Cardiac fibroblast (primary cell): ENCODE results near the gene DFFB.

Source experiments
- DNase-seq, 2 donors: peaks; one replicate each; pipeline versions ENCODE4 v3.0.0 to v3.0.0-alpha.2; 2010; ENCODE audit warnings: low read depth in 2 of 2
- H3K4me3 ChIP-seq, 2 donors: replicated peaks in 1 of 2; 1 replicate in 1 of 2; 2 replicates in 1 of 2; pipeline ENCODE4 v1.5.1; 2011; ENCODE audit warnings: low read depth in 2 of 2, low read length in 2 of 2, mild to moderate bottlenecking in 2 of 2, moderate library complexity in 1 of 2
- TF ChIP-seq, protein P1 (sequence below): IDR thresholded peaks from one replicate; pipeline ENCODE4 v1.5.1; 2011; ENCODE audit warnings: low read depth, mild to moderate bottlenecking, low read length, inconsistent platforms

Gene DFFB

DNA sequence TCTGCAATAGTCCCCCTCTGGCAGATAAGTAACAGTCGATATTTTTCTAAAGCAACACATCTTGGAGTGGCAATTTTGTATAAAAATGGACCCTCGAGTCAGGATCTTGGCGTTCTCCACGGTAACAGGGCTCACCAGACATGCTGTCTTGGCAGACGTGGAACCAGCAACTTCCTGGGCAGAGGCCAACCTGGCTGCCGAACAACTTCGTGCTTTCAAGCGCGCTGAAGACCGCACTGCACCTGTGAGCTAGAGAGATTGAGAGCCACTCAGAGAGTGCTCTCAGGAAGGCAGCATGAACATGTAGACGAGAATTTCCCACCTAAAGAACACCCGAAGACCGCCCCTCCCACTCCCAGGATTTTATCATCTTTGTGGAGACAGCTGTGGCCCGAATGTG is 35.5 kb downstream of the DFFB start:
- DNase-seq, result no peak
- no peak overlapping the region for H3K4me3 ChIP-seq
- TF ChIP-seq, protein P1, sequence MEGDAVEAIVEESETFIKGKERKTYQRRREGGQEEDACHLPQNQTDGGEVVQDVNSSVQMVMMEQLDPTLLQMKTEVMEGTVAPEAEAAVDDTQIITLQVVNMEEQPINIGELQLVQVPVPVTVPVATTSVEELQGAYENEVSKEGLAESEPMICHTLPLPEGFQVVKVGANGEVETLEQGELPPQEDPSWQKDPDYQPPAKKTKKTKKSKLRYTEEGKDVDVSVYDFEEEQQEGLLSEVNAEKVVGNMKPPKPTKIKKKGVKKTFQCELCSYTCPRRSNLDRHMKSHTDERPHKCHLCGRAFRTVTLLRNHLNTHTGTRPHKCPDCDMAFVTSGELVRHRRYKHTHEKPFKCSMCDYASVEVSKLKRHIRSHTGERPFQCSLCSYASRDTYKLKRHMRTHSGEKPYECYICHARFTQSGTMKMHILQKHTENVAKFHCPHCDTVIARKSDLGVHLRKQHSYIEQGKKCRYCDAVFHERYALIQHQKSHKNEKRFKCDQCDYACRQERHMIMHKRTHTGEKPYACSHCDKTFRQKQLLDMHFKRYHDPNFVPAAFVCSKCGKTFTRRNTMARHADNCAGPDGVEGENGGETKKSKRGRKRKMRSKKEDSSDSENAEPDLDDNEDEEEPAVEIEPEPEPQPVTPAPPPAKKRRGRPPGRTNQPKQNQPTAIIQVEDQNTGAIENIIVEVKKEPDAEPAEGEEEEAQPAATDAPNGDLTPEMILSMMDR, result no peak

DNA sequence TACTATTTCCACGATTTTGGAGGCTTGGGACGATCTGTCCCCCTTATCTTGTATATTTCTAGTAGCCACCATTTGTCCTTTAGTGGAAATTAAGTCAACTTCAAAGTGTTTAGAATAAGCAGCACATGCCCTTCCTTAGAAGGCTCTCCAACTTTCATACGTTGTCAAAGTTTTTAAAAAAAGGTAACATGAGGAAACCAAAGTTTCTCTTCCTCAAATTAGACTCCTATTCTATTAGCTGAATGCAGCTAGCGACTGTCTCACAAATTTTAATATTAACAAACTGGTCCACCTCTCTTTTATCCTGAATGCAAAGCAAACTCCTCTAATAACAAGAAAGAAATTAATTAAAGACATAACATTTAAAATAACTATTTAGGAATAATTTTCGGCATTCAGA is 35.9 kb downstream of the DFFB start:
- no peak for DNase-seq
- H3K4me3 ChIP-seq, result no peak overlapping the region
- TF ChIP-seq, protein P1, result no peak

DNA sequence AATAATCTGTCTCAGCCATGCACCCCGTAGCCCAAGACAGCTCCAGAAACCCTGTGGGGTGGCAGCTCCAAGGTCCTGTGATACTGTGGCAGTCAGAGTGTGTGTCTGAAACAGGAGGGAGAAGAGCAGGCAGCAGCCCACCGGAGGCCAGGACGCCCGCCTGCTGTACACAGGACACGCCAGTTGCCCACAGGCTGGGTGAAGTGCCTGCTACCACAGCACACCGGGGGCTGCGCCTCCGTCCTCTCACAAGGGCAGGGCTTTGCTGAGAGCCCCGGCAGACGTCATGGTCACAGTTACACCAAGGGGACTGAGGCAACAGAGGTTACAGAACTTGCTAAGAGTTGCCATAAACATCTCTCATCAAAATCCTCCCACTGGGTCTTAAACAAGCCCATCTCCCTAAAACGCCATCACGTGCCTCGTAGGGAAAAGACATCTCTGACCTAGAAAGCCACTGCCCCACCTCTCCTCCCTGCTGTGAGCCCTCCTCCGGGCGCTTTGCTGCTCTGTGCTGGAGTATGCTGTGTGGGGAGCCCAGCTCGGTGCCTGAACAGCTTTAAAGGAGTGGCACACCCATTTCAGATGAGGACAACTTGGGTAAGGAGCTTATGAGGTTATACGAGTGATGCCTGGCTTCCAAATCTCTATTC is 37.5 kb downstream of the DFFB start:
- TF ChIP-seq, protein P1, result no peak
- no peak overlapping the region for H3K4me3 ChIP-seq
- no peak for DNase-seq

DNA sequence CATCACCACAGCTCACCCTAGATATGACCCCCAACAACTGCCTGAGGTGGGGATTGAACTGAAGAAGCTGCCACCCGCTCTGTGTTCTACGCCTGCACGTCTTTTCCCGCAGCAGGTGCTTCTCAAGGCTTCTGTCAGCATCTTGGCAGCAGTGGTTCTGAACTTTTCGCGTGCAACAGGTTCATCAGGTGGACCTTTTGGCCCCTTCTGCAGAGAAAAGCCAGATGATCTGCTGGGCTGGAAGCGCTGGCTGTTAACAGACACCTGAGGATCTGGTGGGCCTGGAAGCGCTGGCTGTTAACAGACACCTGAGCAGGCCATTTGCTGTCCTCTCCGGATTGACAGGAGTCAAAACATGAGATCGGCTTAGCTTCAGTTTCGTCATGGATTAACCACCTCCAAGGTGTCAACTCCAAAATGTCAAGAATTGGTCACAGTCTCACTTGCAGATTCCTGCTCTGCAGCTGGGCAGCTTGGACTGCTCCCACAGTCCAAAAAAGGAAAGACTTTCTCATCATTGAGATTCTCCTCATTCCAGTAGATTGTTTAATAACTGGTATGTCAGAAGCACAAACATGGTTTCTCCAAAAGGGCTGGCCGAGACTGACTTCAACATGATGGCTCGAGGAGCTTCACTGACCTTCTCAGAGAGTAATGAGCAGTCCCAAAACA is 38.1 kb downstream of the DFFB start:
- no peak overlapping the region for H3K4me3 ChIP-seq
- TF ChIP-seq, protein P1, result no peak
- no peak for DNase-seq

DNA sequence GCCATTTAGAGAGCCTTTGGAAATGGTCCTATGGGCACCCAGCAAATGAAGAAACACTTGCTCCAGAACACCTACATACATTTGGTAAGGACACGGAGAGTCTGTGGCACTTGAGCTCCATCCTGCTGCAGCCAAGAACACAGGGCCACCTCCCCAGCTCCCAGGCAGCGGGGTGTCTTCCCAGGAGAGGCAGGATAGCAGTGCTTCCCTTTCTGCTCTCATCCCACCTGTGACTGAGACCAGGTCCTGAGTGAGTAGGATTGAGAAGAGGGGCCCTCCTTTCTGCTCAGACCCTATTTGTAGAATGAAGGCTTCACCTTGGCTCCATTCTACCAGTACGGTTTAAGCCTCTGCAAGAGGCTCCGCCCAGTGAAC is 38.7 kb downstream of the DFFB start:
- DNase-seq, result no peak
- TF ChIP-seq, protein P1, result no peak
- no peak overlapping the region for H3K4me3 ChIP-seq

DNA sequence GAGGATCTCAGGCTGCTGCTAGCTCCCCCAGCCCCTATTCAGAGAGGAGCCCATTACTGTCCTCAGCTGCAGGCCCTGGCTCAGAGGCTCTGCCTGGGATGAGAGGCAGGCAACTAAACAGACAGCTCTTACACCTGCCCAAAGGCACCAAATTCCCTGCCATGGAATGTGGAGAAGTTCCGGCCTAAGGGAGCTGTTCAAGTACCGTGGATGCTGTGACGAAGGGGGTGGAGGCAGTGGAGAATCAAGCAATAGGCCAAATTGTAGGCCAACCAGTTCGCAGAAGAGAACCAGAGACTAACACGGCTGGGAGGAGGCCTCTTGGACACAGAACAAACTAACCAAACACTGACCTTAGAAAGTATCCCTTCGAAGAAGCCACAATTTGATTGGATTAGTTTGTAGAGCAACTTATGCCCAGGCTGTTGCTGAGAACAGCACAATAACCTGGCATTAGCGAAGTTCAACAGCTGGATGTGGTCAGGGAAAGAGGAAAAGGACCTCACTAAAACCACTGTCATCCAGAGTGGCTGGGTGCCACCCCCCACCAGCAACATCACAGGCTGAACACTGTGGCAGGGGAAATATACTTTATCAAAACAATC is 39.2 kb downstream of the DFFB start:
- H3K4me3 ChIP-seq, result no peak overlapping the region
- no peak for DNase-seq
- TF ChIP-seq, protein P1, result no peak
